HG02981 (cell line): ENCODE measurements around the gene PDE10A.
A peak's percentile ranks its signal among the peaks of the same experiment; 100 is the strongest.
"Not testable (repeated sequence)": the region's sequence is repeated elsewhere in the genome, so short reads cannot be mapped to it uniquely, and the experiment has no call there.

Experiments
- ATAC-seq: cut with Tn5 transposase; IDR thresholded peaks from one replicate; pipeline ENCODE4 v1.9.1; 2021; ENCODE audit warnings: mild to moderate bottlenecking, moderate library complexity; ENCODE audit not compliant: unreplicated experiment

The PDE10A gene

DNA sequence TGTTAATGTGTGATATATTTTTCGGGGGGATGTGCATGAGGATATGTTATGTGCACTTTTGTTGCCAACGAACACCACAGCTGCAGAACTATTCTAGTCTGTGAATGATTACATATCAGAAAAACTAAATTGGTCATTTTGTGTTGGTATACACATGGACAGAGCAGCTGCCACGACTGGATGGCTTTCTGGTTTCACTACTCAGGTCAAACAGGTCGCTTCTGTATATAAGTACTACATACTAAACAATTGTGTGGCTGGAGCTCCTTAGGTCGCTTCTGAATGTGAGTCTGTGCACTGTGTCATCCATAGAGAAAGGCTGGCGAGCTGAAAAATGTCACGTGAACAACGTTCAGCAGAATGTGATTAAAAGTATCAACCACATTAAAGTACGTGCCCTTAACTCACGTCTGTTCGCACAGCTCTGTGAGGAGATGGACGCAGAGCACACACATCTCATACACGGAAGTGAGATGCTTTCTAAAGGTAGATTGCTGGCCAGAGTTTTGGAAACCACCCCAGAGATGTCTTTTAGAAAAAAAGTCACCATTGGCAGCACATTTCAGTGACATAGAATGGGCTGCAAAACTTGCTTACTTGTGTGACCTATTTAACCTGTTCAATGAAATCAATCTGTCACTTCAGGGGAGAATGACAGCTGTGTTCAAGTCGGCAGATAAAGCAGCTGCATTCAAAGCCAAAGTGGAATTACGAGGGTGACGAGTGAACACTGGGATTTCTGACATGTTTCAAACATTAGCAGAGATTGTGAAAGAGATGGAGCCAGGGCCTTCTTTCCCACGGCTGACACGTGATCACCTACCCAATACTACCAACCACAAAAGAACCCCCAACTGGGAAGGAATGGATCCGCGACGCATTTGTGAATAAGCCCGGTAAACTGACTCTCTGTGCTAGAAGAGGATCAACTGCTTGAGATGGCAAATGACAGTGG lies 176.6 kb downstream of the PDE10A start:
- ATAC-seq: no peak

DNA sequence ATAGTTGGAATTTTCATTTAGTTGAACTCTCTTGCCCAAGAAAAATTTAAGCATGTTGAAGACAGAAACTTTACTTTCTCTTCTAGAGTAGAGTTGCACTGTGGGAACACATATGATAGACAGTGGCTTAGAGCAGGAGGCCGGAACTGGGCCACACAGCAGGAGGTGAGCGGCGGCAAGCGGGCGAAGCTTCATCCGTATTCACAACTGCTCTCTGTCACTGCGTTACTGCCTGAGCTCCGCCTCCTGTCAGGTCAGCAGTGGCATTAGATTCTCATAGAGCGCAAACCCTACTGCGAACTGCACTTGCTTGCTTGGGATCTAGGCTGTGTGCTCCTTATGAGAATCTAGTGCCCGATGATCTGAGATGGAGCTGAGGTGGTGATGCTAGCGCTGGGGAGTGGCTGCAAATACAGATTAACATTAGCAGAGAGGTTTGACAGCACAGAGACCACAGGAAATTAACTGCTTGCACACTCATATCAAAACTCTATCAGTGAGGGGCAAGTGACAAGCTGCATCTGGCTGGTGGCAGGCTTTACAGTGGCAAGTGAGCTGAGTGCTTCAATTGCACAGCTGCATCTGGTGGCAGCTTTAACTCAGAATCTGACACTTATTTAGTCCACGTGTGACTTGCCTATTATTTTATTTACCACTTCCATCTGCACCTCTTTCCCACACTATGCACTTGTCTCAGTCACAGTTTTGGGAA lies 178.7 kb downstream of the PDE10A start:
- ATAC-seq: no peak

GRCh38 chr6:165481921-165482320 lies 181.1 kb downstream of the PDE10A start:
- ATAC-seq: no peak

DNA sequence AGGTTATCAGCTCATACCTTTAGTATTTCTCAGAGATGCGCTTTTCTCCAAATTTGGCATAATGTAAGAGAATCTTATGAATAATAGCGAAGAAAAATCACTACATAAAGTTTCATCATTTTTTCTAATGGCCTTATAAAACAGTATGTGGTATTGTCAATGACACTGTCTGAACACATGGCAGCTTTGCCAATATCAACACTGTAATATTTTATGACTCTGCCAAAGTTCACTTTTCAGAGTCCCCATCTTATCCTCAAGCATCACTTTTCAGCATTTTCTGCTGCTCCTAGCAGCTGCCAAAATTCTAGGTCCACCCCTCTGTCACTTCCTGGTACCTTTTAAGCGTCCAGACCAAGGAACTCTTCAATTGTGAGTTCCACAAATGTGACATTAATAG lies 182.1 kb downstream of the PDE10A start:
- ATAC-seq: no peak

GRCh38 chr6:165478581-165478980 lies 184.5 kb downstream of the PDE10A start:
- ATAC-seq: no peak

GRCh38 chr6:165469483-165469882 lies 193.6 kb downstream of the PDE10A start:
- ATAC-seq: no peak

- ATAC-seq: no peak
These were observed 194.5 kb downstream of the PDE10A start for GRCh38 chr6:165468340-165469235.

DNA sequence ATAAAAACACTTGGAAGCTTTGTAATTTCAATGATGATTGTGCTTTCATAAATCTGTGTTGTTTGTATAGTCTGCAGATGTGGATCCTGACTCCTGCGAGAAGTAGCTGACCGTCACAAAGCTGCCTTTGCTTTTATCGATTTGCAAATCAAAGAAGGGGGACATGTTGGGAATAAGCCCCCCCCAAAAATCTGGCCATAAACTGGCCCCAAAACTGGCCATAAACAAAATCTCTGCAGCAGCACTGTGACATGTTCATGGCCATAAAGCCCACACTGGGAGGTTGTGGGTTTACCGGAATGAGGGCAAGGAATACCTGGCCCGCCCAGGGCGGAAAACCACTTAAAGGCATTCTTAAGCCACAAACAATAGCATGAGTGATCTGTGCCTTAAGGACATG lies 199.5 kb downstream of the PDE10A start:
- ATAC-seq: not testable (repeated sequence)

DNA sequence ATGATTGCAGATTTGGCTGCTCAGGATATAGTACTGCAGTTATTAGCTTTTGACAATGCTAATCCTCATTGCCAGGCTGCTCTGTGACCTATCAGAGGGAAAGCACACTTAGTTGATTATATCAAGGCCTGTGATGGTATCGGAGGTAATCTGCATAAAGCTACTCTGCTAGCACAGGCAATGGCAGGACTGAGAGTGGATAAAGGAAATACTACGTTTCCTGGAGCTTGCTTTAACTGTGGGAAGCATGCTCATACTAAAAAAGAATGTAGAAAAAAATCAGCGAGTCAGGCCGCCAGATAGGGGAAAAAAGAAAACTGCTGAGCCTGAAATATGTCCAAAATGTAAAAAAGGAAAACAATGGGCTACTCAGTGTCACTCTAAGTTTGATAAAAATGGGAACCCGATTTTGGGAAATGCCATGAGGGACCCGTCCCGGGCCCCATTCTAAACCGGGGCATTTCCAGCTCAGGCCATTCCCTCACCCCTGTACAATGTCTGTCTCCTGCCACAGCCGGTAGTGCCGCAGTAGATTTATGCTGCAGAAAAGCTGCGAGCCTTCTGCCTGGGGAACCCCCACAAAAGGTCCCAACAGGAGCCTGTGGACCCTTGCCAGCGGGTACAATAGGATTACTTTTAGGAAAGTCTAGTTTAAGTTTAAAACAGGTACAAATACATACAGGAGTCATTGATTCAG lies 203.3 kb downstream of the PDE10A start:
- not testable (repeated sequence) for ATAC-seq

- ATAC-seq: no peak
These were observed 204.9 kb downstream of the PDE10A start for GRCh38 chr6:165458134-165458533.

DNA sequence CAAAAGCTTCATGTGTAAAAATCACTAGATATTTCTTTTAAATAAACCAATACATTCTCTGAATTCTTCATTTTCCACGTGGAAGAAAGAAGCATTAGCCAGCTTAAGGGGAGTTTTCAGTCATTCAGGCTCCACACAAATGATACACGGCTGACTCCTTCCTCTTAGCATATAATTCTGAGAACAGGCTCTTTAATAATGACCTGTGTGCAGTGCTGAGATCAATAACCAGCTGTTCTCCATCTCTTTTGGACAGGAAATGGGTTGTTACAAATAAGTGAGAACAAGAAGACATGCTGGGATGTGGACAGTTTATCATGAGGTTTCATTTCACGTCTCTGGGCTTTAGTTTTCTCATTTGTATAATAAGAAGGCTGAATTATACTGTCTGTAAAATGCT lies 206.8 kb downstream of the PDE10A start:
- ATAC-seq: no peak

GRCh38 chr6:165455488-165455887 lies 207.6 kb downstream of the PDE10A start:
- ATAC-seq: no peak

DNA sequence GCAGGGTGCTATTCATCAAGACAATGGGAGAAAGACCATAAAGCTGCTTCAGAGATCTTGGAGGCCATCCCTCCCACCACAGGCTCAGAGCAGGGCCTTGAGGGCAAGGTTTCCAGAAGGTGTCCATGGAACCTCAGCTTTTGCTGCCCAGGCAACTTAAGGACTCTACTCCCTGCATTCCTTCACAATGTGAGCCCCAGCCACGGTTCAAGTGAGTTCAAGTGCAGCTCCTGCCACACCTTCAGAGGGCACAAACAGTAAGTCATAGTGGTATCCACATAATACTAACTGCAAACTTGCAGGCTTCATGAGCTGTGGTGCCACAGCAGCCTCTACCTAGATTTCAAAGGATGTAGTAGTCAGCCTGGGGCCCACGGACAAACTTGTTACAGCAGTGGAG lies 209.6 kb downstream of the PDE10A start:
- ATAC-seq: no peak

- no peak for ATAC-seq
These were observed 211.2 kb downstream of the PDE10A start for GRCh38 chr6:165451838-165452237.

DNA sequence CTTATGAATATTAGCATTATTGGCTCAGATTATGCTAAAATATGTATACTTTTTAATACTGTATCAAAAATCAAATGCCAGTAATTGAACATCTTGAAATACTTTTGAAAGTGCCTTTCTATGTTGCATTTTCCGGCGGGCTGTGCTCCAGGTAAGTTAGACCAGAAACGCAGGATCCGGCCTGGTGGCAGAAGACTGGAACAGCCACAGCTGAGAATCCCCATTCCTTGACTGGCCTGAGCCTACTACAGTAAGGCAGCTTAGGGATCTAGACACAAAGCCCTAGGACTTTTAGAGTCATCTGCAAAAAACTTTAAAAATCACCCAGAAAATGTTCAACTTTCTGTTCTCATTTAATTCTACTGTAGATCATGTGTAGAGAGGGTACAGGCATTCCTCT lies 214.8 kb downstream of the PDE10A start:
- no peak for ATAC-seq

DNA sequence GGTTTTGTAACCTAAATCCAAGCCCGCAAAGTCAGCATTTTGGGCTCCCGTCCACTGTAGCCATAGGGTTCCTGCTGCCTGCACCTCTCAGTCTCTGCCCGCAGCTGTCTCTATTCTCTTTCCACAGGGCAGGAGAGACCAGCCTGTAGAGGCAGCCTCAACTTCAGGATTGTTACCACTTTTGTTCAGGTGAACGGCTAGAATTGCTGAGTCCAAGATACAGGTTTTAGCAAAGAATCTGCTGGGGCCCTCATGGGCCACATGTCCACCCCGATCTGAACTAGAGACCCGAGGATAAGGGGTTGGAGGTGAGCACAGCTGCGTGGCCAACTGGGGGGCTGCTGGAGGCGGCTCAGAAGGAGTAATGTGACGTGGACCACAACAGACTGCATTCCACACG lies 215.9 kb downstream of the PDE10A start:
- no peak for ATAC-seq

DNA sequence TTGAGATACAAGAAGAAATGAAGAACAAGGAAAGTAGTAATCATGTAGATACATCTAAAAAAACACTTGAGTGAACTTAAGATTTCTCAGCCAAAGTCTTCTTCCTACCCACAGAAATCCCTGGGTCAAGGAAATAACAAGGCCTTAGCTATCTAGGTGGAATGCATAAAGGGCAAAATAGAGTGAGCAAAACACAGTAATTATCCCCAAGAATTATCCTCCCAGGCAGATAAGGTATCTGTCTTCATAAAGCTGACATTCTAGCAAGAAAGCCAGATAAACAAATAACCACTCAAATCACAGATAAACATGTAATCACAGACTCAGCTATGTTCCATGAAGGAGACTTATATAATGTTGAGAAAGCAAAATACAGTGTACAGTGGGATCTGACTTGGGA lies 216.7 kb downstream of the PDE10A start:
- ATAC-seq: no peak

- ATAC-seq: no peak
These were observed 219.6 kb downstream of the PDE10A start for GRCh38 chr6:165443462-165443861.

GRCh38 chr6:165441181-165441580 lies 221.9 kb downstream of the PDE10A start:
- ATAC-seq: no peak

- peak; percentile 51 for ATAC-seq
These were observed 223.0 kb downstream of the PDE10A start for GRCh38 chr6:165439928-165440554.
